ENCODE measurements around the gene NELL1.

Gene NELL1

DNA sequence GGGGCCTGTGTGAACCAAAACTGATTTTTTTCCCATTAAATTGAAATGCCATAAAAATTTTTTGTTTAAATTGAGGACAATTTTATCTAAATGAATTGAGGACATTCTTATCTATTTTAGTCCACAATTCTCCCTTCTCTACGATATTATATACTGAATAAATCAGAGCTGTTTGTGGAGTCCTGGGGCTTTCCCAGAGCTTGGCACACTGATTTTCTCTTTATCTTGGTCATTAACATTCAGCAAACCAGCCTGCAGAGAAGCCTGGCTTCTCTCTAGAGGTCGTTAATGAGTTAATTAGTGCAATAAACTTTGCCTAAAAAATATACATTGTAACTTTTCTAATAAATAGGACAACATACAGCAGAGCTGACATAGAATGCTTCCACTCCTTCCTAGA lies 615.7 kb downstream of the NELL1 start:
- TF ChIP-seq FOXM1 (IDR thresholded peaks at IDR 0.05; ENCODE audit: borderline replicate concordance) (no peak), ZNF384 (IDR thresholded peaks at IDR 0.05) (no peak), FOXK2 (IDR thresholded peaks at IDR 0.05) (no peak), FOXA1 (IDR thresholded peaks at IDR 0.05) (no peak), BHLHE40 (IDR thresholded peaks at IDR 0.05; ENCODE audit: borderline replicate concordance) (no peak), LEF1 (IDR thresholded peaks at IDR 0.05; ENCODE audit: borderline replicate concordance) (no peak), TARDBP (IDR thresholded peaks at IDR 0.05) (no peak)
- no peak for DNase-seq (ENCODE audit: extremely low spot score)
- ChIA-PET CTCF (no interaction called here), POLR2A (no interaction called here)

DNA sequence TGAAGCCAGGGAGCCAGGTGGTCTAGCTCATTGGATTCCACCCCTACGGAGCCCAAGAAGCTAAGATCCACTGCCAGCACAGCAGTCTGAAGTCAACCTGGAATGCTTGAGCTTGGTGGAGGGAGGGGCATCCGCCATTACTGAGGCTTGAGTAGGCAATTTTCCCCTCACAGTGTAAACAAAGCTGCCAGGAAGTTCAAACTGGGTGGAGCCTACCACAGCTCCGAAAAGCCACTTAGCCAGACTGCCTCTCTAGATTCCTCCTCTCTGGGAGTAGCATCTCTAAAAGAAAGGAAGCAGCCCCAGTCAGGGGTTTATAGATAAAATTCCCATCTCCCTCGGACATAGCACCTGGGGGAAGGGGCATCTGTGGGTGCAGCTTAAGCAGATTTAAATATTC lies 620.3 kb downstream of the NELL1 start:
- POLR2A ChIA-PET, result no interaction called here
- TF ChIP-seq FOXA1 (IDR thresholded peaks at IDR 0.05) (no peak), NFRKB (IDR thresholded peaks at IDR 0.05) (no peak), ARNT (IDR thresholded peaks at IDR 0.05) (no peak), BHLHE40 (IDR thresholded peaks at IDR 0.05; ENCODE audit: borderline replicate concordance) (no peak), FOXM1 (IDR thresholded peaks at IDR 0.05; ENCODE audit: borderline replicate concordance) (no peak), TARDBP (IDR thresholded peaks at IDR 0.05) (no peak), SP1 (IDR thresholded peaks at IDR 0.05) (no peak), HDGF (IDR thresholded peaks at IDR 0.05; ENCODE audit: borderline replicate concordance) (no peak), SUZ12 (IDR thresholded peaks at IDR 0.05) (no peak), L3MBTL2 (conservative IDR thresholded peaks at IDR 0.05) (no peak), FOXK2 (IDR thresholded peaks at IDR 0.05) (no peak), ZNF384 (IDR thresholded peaks at IDR 0.05) (no peak), ELF4 (IDR thresholded peaks at IDR 0.05) (no peak), LEF1 (IDR thresholded peaks at IDR 0.05; ENCODE audit: borderline replicate concordance) (no peak), CTBP1 (IDR thresholded peaks at IDR 0.05; ENCODE audit: borderline replicate concordance) (no peak)
- TF ChIP-seq, protein P1, sequence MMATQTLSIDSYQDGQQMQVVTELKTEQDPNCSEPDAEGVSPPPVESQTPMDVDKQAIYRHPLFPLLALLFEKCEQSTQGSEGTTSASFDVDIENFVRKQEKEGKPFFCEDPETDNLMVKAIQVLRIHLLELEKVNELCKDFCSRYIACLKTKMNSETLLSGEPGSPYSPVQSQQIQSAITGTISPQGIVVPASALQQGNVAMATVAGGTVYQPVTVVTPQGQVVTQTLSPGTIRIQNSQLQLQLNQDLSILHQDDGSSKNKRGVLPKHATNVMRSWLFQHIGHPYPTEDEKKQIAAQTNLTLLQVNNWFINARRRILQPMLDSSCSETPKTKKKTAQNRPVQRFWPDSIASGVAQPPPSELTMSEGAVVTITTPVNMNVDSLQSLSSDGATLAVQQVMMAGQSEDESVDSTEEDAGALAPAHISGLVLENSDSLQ (IDR thresholded peaks at IDR 0.05), result no peak
- no peak for DNase-seq (ENCODE audit: extremely low spot score)
- CTCF ChIA-PET, result no interaction called here

DNA sequence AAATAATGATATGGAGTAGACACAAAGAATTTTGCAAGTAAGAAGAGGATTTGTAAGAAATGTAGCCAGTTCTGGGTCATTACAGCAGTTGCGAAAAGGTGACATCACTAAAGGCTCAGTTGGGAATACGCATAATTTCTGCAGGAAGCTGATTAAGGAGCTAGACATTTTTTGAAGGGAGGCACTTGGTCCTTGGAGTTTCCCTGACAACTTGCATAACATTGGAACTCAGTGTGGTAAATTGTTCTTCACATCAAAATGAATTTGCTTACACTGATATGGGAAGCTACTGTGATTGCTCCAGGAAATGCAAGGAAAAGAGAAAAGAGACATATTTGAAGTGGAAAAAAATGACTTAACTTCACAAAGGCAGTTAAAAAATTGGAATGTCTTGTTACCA lies 626.1 kb downstream of the NELL1 start:
- CTCF ChIA-PET, result no interaction called here
- DNase-seq (ENCODE audit: extremely low spot score), result no peak
- no peak for TF ChIP-seq SUZ12 (IDR thresholded peaks at IDR 0.05)
- TF ChIP-seq TARDBP (IDR thresholded peaks at IDR 0.05), result no peak
- no peak for TF ChIP-seq BHLHE40 (IDR thresholded peaks at IDR 0.05; ENCODE audit: borderline replicate concordance)
- TF ChIP-seq ARNT (IDR thresholded peaks at IDR 0.05), result no peak
- no peak for TF ChIP-seq HDGF (IDR thresholded peaks at IDR 0.05; ENCODE audit: borderline replicate concordance)
- TF ChIP-seq L3MBTL2 (conservative IDR thresholded peaks at IDR 0.05), result no peak
- no peak for TF ChIP-seq CTBP1 (IDR thresholded peaks at IDR 0.05; ENCODE audit: borderline replicate concordance)
- no peak for TF ChIP-seq ELF4 (IDR thresholded peaks at IDR 0.05)
- no peak for TF ChIP-seq ZNF384 (IDR thresholded peaks at IDR 0.05)
- TF ChIP-seq LEF1 (IDR thresholded peaks at IDR 0.05; ENCODE audit: borderline replicate concordance), result no peak
- TF ChIP-seq FOXM1 (IDR thresholded peaks at IDR 0.05; ENCODE audit: borderline replicate concordance), result no peak
- no peak for TF ChIP-seq FOXA1 (IDR thresholded peaks at IDR 0.05)
- no peak for TF ChIP-seq FOXK2 (IDR thresholded peaks at IDR 0.05)
- TF ChIP-seq, protein P1 (IDR thresholded peaks at IDR 0.05), result no peak
- TF ChIP-seq SP1 (IDR thresholded peaks at IDR 0.05), result no peak
- TF ChIP-seq NFRKB (IDR thresholded peaks at IDR 0.05), result no peak
- POLR2A ChIA-PET, result no interaction called here

DNA sequence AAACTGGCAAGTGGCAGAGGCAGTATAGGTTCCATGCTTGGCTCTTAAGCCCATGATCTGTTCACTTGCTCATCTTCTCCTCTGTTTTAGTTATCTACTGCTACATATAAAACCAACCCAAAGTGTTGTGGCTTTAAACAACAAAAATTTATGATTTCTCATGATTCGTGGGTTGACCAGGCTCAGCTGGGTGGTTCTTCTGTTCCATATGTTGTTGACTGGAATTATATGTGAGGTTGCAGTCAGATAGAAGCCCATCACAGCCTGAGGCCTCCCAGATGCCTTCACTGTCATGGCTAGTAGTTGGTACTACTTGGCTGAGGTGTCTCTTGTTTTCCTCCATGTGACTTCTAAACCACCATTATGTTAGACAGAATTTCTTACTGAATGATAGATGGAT lies 632.6 kb downstream of the NELL1 start:
- no peak for TF ChIP-seq LEF1 (IDR thresholded peaks at IDR 0.05; ENCODE audit: borderline replicate concordance)
- no peak for TF ChIP-seq FOXM1 (IDR thresholded peaks at IDR 0.05; ENCODE audit: borderline replicate concordance)
- TF ChIP-seq NFRKB (IDR thresholded peaks at IDR 0.05), result no peak
- no peak for TF ChIP-seq BHLHE40 (IDR thresholded peaks at IDR 0.05; ENCODE audit: borderline replicate concordance)
- TF ChIP-seq L3MBTL2 (conservative IDR thresholded peaks at IDR 0.05), result no peak
- TF ChIP-seq FOXA1 (IDR thresholded peaks at IDR 0.05), result no peak
- no peak for TF ChIP-seq ARNT (IDR thresholded peaks at IDR 0.05)
- no peak for TF ChIP-seq SUZ12 (IDR thresholded peaks at IDR 0.05)
- TF ChIP-seq FOXK2 (IDR thresholded peaks at IDR 0.05), result no peak
- no peak for TF ChIP-seq HDGF (IDR thresholded peaks at IDR 0.05; ENCODE audit: borderline replicate concordance)
- no peak for TF ChIP-seq ZNF384 (IDR thresholded peaks at IDR 0.05)
- DNase-seq (ENCODE audit: extremely low spot score), result no peak
- ChIA-PET POLR2A (no interaction called here), CTCF (no interaction called here)

DNA sequence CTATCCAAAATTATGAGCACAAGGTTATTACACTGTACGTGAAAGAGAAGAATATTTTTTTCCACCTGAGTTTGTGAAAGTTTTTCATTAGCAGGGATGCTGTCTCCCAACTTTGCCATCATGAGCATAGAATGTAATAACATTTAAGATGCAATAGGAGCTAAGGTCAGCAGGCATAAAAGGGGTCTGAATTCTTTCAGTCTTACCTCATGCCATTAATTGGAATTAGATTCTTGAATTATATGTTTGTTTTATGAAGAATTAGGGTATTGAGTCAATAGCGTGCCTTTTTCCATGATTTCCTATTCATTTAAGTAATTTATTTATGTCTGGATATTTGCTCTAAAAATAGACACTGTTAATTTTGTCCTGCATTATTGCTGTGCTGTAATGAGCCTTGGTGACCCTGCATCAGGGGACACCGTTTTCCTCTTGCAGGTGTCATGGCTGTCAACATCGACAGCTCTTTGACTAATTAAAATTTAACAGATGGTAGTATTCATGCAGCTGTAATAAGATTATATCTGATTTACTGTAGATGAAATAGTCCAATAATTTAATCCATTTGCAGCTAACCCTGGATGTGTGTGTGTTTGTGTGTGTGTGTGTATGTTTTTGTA lies 637.5 kb downstream of the NELL1 start:
- CTCF ChIA-PET, result no interaction called here
- TF ChIP-seq FOXA1 (IDR thresholded peaks at IDR 0.05), result no peak
- TF ChIP-seq NFRKB (IDR thresholded peaks at IDR 0.05), result no peak
- TF ChIP-seq CTBP1 (IDR thresholded peaks at IDR 0.05; ENCODE audit: borderline replicate concordance), result no peak
- no peak for TF ChIP-seq ZNF384 (IDR thresholded peaks at IDR 0.05)
- no peak for TF ChIP-seq ELF4 (IDR thresholded peaks at IDR 0.05)
- POLR2A ChIA-PET, result no interaction called here

DNA sequence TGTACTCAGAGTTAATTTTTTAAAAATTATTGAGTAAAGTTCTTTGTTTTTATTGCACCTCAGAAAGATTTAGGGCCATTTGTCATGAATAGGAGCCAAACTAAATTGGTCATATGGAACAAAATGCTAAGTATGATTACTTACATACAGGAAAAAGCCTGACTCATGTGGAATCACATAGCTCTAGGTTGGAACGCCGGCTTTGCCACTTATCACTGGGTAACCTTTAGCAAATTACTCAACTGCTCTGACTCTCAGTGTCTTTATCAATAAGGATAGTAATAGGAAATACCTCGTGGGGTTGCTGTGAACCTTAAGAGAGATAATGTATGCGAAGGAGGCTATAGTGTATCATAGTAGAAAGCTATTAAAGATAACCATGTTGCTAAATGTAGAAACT lies 638.5 kb downstream of the NELL1 start:
- no peak for DNase-seq (ENCODE audit: extremely low spot score)
- ChIA-PET CTCF (no interaction called here), POLR2A (no interaction called here)
- TF ChIP-seq, protein P1 (IDR thresholded peaks at IDR 0.05), result no peak

More for the DNA sequence above, 637.5 kb downstream of the NELL1 start:
- DNase-seq (ENCODE audit: extremely low spot score), result no peak

Data from HEK293T (cell line).